Measurements from ENCODE around the gene ITPRIPL1.

ITPRIPL1 gene

DNA sequence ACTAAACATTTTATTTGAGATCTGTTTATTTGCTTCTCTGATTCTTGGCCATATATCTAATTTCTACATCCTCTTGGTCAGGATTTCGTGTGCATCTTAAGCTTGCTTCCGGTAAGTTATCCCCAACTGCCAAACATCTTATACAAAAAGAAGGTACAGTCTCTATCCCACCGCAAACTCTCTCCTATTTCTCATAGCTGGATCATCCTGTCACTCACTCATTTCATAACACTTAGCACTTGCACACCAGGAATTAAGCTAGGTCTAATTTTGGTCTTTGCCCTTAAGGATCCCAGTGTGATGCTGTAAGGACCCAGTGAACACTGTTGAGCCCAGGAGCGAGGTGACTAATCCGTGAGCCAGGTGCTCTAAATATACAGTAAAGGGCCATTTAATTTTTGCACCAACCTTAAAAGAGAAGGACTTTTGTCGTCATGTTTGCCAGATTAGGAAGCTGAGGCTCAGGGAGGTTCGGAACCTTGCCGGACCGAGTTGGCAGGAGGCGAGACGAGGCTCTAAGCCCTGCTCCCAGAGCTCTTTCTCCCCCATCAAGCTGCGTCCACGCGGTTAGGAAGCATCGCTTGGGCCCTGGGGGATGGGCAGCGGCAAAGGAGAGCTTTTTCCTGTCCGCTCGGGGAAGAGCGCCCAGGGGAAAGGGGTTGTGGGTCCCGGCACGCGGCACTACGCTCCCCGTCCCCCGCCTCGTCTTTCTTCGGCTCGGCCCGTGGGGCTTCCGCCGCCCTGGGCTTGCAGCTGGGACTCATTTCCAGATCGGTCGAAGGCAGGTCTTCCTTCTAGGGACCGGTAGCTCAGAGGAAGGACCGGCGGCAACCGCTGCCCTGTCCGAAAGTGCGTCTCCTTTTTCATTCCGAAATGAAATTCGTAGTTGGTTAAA, 4.1 kb upstream of the ITPRIPL1 start:
- DNase-seq (ENCODE audit: extremely low spot score, insufficient read length, low read depth) (no peak), FAIRE-seq (peak; percentile 64)

DNA sequence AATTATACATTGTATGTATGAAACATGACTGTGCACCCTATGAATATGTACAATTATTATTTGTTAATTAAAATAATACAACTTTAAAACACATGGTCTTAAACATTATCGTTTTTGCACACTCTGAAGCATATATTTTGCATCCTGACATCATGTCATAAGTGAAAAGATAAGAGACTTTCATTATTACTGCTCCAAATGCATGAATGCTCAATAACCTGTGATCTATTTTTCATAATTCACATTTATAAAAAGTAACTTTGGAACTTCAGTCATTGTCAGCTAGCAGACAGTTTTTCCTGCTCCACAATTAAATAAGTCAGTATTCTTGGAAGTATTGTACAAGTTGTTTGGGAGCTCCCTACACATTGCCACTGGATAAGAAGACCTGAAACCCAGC, 1.3 kb upstream of the ITPRIPL1 start:
- FAIRE-seq (no peak), DNase-seq (ENCODE audit: extremely low spot score, insufficient read length, low read depth) (no peak)

DNA sequence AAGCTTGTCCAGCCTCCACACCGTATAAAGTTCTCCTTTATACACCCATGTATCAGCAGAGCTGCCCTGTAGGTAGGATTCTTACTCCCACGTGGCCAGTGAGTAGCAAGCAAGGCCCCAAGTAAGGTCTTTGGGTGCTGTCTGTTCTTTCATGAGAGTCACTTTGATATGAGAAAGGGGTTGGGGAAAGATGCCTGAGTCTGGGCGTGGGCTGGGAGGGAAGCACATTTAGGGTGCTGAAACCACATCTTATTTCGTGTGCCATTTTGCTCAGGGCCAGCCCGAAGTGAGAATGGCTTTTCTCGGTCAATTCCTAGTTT, 436 bp upstream of the ITPRIPL1 start:
- FAIRE-seq, result peak; percentile 39
- no peak for DNase-seq (ENCODE audit: extremely low spot score, insufficient read length, low read depth)

GRCh38 chr2:96325884-96326255, 753 bp downstream of the ITPRIPL1 start:
- DNase-seq (ENCODE audit: extremely low spot score, insufficient read length, low read depth) (no peak), FAIRE-seq (peak; percentile 41)

- DNase-seq (ENCODE audit: extremely low spot score, insufficient read length, low read depth) (no peak), FAIRE-seq (no peak)
Measured at GRCh38 chr2:96326564-96326963, 1.4 kb downstream of the ITPRIPL1 start.

- FAIRE-seq, result no peak
- no peak for DNase-seq (ENCODE audit: extremely low spot score, insufficient read length, low read depth)
Measured at GRCh38 chr2:96326990-96327820, 2.1 kb downstream of the ITPRIPL1 start.

DNA sequence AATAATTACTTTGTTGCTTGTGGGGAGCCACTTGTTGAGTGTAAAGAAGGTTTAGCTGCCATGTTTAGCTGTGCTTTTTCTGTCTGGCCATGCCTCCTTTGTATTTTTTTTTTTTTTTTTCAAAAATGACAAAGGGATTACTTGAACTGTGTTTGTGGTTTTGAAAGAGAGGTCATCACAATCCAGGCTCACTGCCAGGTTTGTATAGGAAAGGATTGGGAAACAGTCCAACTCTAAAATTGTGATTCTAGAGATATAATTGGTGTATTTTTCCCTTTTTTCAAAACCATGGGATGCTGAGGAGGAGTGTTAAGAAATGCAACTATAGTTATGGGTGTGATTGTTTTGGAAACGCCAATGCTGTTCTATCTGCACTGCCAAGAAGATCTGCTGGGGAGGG, 4.3 kb downstream of the ITPRIPL1 start:
- no peak for FAIRE-seq
- no peak for DNase-seq (ENCODE audit: extremely low spot score, insufficient read length, low read depth)

DNA sequence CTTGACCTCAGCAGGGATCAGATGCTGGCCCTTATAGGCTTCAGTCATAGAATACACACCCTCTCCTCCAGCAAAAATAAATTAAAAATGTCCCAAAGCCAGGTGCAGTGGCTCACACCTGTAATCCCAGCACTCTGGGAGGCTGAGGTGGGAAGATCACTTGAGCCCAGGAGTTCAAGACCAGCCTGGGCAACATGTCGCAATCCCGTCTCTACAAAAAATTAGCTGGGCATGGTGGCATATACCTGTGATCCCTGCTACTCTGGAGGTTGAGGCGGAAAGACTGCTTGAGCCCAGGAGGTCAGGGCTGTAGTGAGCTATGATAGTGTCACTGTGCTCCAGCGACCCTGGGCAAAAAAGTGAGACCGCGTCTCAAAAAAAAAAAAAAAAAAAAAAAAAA, 4.8 kb downstream of the ITPRIPL1 start:
- DNase-seq (ENCODE audit: extremely low spot score, insufficient read length, low read depth), result no peak

GRCh38 chr2:96330407-96330806, 5.3 kb downstream of the ITPRIPL1 start:
- DNase-seq (ENCODE audit: extremely low spot score, insufficient read length, low read depth), result no peak
- no peak for FAIRE-seq

More for the DNA sequence above, 4.8 kb downstream of the ITPRIPL1 start:
- FAIRE-seq, result no peak

DNA sequence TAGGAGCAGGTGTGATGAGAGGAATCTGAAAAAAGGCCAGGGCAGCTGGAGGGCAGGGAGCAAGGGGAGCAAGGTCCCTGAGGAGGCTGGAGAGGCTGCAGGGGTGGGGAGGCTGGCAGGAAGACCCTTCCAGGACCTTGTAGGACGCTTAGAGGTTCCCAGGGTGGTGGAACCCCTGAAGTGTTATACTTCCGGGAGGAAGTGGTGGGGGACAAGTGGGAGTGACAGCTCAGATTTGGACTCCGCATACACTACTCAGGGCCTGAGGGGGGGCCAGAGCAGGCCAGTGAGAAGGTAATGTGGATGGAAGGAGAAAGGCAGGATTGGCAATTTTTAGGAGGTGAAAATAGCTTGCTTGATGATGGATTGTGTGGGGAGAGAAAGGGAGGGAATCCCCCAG, 8.6 kb downstream of the ITPRIPL1 start:
- DNase-seq (ENCODE audit: extremely low spot score, insufficient read length, low read depth) (no peak), FAIRE-seq (no peak)

GRCh38 chr2:96336104-96336775, 11.1 kb downstream of the ITPRIPL1 start:
- no peak for FAIRE-seq

DNA sequence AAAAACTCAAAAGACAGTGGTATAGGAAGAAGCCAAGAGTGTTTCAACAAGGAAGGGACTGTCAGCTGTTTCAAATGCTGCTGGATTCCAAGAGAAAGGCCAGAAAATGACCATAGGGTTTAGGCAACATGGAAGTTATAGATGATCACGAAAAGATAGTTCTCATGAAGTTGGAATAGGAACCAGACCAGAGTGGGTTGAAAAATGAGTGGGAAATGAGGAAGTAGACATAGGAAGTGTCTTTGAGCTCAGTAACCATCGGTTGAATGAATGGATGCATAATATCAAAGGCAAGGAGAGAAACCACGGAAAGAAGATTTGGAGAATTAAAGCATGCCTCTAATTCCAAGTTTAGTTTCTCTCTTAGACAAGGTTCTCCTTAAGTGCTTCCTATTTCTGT, 11.8 kb downstream of the ITPRIPL1 start:
- no peak for DNase-seq (ENCODE audit: extremely low spot score, insufficient read length, low read depth)
- peak; percentile 9 for FAIRE-seq

More at GRCh38 chr2:96336104-96336775, 11.1 kb downstream of the ITPRIPL1 start:
- no peak for DNase-seq (ENCODE audit: extremely low spot score, insufficient read length, low read depth)

GRCh38 chr2:96340493-96341414, 15.6 kb downstream of the ITPRIPL1 start:
- DNase-seq (ENCODE audit: extremely low spot score, insufficient read length, low read depth), result no peak
- FAIRE-seq, result no peak

DNA sequence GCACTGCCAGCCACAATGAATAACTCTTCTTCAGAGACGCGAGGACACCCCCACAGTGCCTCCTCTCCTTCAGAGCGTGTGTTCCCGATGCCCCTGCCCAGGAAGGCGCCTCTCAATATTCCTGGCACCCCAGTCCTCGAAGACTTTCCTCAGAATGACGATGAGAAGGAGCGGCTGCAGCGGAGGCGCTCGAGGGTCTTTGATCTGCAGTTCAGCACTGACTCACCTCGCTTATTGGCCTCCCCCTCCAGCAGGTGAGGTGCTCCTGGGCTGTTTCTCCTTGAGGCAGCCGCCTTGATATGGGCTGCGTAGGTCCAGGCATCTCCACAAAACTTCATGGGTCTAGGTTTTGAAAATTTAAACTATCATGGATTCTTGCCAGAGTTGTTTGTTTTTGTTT, 16.5 kb downstream of the ITPRIPL1 start:
- FAIRE-seq (no peak), DNase-seq (ENCODE audit: extremely low spot score, insufficient read length, low read depth) (no peak)

DNA sequence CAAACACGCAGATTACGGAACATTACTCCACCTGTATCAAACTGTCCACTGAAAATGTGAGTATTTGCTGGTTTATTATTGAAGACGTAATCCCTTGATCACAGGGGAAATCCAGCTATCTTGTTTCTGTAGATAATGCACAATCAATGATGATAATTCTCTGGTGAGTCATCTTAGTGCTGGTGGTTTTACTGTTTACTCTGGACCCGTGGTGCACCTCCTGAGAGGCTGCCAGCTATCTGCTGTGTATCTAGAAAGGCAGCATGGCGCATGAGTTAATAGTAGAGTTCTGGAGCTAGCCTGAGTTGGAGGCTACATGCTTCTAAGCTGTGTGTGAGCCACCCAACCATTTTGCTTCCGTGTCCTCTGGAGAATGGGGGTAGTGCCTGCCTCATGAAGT, 17.0 kb downstream of the ITPRIPL1 start:
- FAIRE-seq (peak; percentile 33), DNase-seq (ENCODE audit: extremely low spot score, insufficient read length, low read depth) (no peak)

DNA sequence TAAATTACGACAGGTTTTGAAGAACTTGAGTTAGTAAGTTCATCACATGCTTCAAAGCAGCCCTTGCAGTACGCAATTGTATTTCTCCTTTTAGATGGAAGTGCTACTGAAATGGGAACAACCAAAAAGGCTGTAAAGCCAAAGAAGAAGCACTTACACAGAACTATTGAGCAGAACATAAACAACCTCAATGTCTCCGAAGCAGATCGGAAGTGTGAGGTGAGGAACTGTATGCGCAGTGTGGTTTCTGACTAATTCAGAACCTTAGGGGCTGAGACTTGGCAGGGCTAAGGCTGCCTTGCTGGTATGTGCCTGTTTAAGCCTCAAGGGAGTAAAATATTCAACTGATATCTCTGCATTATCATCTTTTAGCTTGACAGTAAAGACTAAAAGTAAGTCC, 18.9 kb downstream of the ITPRIPL1 start:
- FAIRE-seq (peak; percentile 92), DNase-seq (ENCODE audit: extremely low spot score, insufficient read length, low read depth) (peak; percentile 59)

DNA sequence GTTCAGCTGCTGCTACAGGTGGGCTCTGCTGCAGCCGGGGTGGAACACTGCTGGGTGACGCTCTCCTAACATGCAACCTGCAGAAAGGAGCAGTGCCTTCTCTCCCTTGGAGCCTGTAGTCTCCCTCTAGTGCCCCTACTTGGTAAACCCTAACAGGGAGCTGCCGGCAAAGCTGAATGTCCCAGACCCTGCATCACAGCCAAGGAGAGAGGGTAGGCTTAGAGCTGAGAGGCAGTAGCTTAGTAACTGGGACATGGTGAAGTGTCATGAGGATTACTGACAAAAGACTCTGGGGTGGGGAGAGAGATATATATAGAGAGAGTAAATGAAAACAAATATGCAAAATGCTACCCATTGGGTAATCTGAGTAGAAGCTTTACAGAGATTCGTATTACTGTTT, 20.3 kb downstream of the ITPRIPL1 start:
- DNase-seq (ENCODE audit: extremely low spot score, insufficient read length, low read depth), result no peak
- FAIRE-seq, result no peak

GRCh38 chr2:96345868-96346462, 20.8 kb downstream of the ITPRIPL1 start:
- no peak for DNase-seq (ENCODE audit: extremely low spot score, insufficient read length, low read depth)
- no peak for FAIRE-seq

- FAIRE-seq (no peak), DNase-seq (ENCODE audit: extremely low spot score, insufficient read length, low read depth) (no peak)
Measured at GRCh38 chr2:96347395-96347794, 22.3 kb downstream of the ITPRIPL1 start.

Data from GM18507 (cell line).